A549 (cell line): ENCODE measurements around the gene ZBTB1. TPM values are rescaled to one million over a fixed set of nuclear protein-coding genes. Genes with fewer than 3 reads are reported as not detected.

ENCODE experiments used
- ATAC-seq, 2 experiments: fragments of 200-7000 bp in 1 of 2; fragments of >200 bp in 1 of 2; cut with Nextera tagmentation in 1 of 2; cut with Tn5 transposase in 1 of 2; 3 replicates each; pipeline versions ENCODE4 v1.8.0 to v1.9.1; 2018 to 2020; ENCODE audit warnings: mild to moderate bottlenecking in 1 of 2, moderate library complexity in 1 of 2
- CTCF ChIA-PET: fragments of 300-600 bp; sonication (Branson Sonifier 250); formaldehyde crosslinking; extraction: SDS; loops from one replicate; lab custom pipeline; 2021; ENCODE audit warnings: antibody characterized with exemption, inconsistent platforms; lab: Yijun Ruan, JAX
- POLR2A ChIA-PET: fragments of 350-600 bp; formaldehyde crosslinking; extraction: SDS; loops from one replicate; lab custom pipeline; 2021; ENCODE audit warnings: antibody characterized with exemption, inconsistent platforms; lab: Yijun Ruan, JAX
- DNase-seq, 2 experiments: peaks; one replicate each; pipeline versions ENCODE4 v3.0.0 to v3.0.0-alpha.2; 2011 to 2016; ENCODE audit warnings: low read depth in 1 of 2, low spot score in 1 of 2
- FAIRE-seq: peaks from 2 replicates; lab custom pipeline; 2011; peaks lifted over from hg19 to GRCh38; lab: Jason Lieb, UNC
- H3K27ac ChIP-seq, 2 experiments: fragments of >200 bp; sonication (Bioruptor Twin); formaldehyde crosslinking; 3 replicates each; pipeline ENCODE4 v1.5.1; 2016 to 2017
- H3K4me1 ChIP-seq: fragments of >200 bp; sonication (Bioruptor Twin); formaldehyde crosslinking; 3 replicates; pipeline ENCODE4 v1.6.1; 2016
- H3K4me2 ChIP-seq: fragments of >200 bp; sonication (Bioruptor Twin); formaldehyde crosslinking; 3 replicates; pipeline ENCODE4 v1.6.1; 2016
- H3K4me3 ChIP-seq: fragments of >200 bp; sonication (Bioruptor Twin); formaldehyde crosslinking; 3 replicates; pipeline ENCODE4 v1.5.1; 2016
- H3K9me3 ChIP-seq: fragments of >200 bp; sonication (Bioruptor Twin); formaldehyde crosslinking; 3 replicates; pipeline ENCODE4 v1.6.1; 2016
- CEBPB ChIP-seq, 2 experiments: fragments of >200 bp in 1 of 2; sonication (Bioruptor Twin) in 1 of 2; formaldehyde crosslinking in 1 of 2; IDR thresholded peaks; 2 replicates each; pipeline ENCODE4 v1.6.1; 2012 to 2016
- CHD4 ChIP-seq: fragments of 200-600 bp; sonication (generic); IDR thresholded peaks from 2 replicates; pipeline ENCODE4 v1.6.1; 2016; ENCODE audit warnings: antibody characterized with exemption, mild to moderate bottlenecking, borderline replicate concordance
- CTCF ChIP-seq: fragments of >200 bp; sonication (Bioruptor Twin); formaldehyde crosslinking; IDR thresholded peaks from 3 replicates; pipeline ENCODE4 v1.5.1; 2016
- EHF ChIP-seq: fragments of 250-450 bp; sonication (Bioruptor Pico); IDR thresholded peaks from 2 replicates; pipeline ENCODE4 v1.5.0; 2020; ENCODE audit warnings: mild to moderate bottlenecking
- ESRRA ChIP-seq: fragments of 150-350 bp; IDR thresholded peaks from 2 replicates; pipeline ENCODE4 v1.6.1; 2014; ENCODE audit warnings: mild to moderate bottlenecking, low read length, borderline replicate concordance
- FOSB ChIP-seq: fragments of 250-450 bp; sonication (Bioruptor Pico); IDR thresholded peaks from 2 replicates; pipeline ENCODE4 v1.5.0; 2020; ENCODE audit warnings: mild to moderate bottlenecking, moderate library complexity
- GATA3 ChIP-seq: IDR thresholded peaks from 2 replicates; pipeline ENCODE4 v1.6.1; 2012; ENCODE audit warnings: borderline replicate concordance
- HDAC2 ChIP-seq: fragments of 200-600 bp; sonication (generic); IDR thresholded peaks from 2 replicates; pipeline ENCODE4 v1.6.1; 2016
- HMGXB4 ChIP-seq: fragments of 250-450 bp; sonication (Bioruptor Pico); IDR thresholded peaks from 2 replicates; pipeline ENCODE4 v1.5.0; 2021; ENCODE audit warnings: mild to moderate bottlenecking, moderate library complexity, borderline replicate concordance
- HOXB5 ChIP-seq: fragments of 250-450 bp; sonication (Bioruptor Pico); IDR thresholded peaks from 2 replicates; pipeline ENCODE4 v1.5.0; 2020; ENCODE audit warnings: mild to moderate bottlenecking, moderate library complexity
- JUN ChIP-seq, 2 experiments: fragments of >200 bp; sonication (Bioruptor Twin); formaldehyde crosslinking; IDR thresholded peaks; 2 replicates in 1 of 2; 3 replicates in 1 of 2; pipeline ENCODE4 v1.6.1; 2016 to 2017
- POLR2AphosphoS2 ChIP-seq: conservative IDR thresholded peaks from 2 replicates; pipeline ENCODE4 v1.6.1; 2012; ENCODE audit warnings: low read length, improper control_type of control experiment, inconsistent platforms
- RAD21 ChIP-seq, 2 experiments: fragments of >200 bp in 1 of 2; sonication (Bioruptor Twin) in 1 of 2; formaldehyde crosslinking in 1 of 2; IDR thresholded peaks in 1 of 2; conservative IDR thresholded peaks in 1 of 2; 2 replicates in 1 of 2; 3 replicates in 1 of 2; pipeline ENCODE4 v1.6.1; 2012 to 2018; ENCODE audit warnings: inconsistent platforms in 1 of 2
- RARB ChIP-seq: fragments of 250-450 bp; sonication (Bioruptor Pico); IDR thresholded peaks from 2 replicates; pipeline ENCODE4 v1.8.0; 2021; ENCODE audit warnings: mild to moderate bottlenecking, moderate library complexity
- RCOR1 ChIP-seq: fragments of 150-350 bp; IDR thresholded peaks from 2 replicates; pipeline ENCODE4 v1.6.1; 2014; ENCODE audit warnings: antibody characterized with exemption, low read length, low read depth
- RFX5 ChIP-seq: fragments of 450-650 bp; IDR thresholded peaks from 2 replicates; pipeline ENCODE4 v1.7.1; 2014; ENCODE audit warnings: antibody characterized with exemption, mild to moderate bottlenecking, moderate library complexity
- RNF2 ChIP-seq: fragments of 200-600 bp; sonication (generic); IDR thresholded peaks from 2 replicates; pipeline ENCODE4 v1.6.1; 2016; ENCODE audit warnings: low read depth, mild to moderate bottlenecking, antibody characterized with exemption, moderate library complexity, borderline replicate concordance
- SREBF2 ChIP-seq: fragments of 450-650 bp; IDR thresholded peaks from 2 replicates; pipeline ENCODE4 v1.6.1; 2014; ENCODE audit warnings: mild to moderate bottlenecking, moderate library complexity
- TFCP2L1 ChIP-seq: fragments of 250-450 bp; sonication (Bioruptor Pico); IDR thresholded peaks from 2 replicates; pipeline ENCODE4 v1.5.0; 2021; ENCODE audit warnings: mild to moderate bottlenecking
- ZC3H11A ChIP-seq: fragments of 450-650 bp; IDR thresholded peaks from 2 replicates; pipeline ENCODE4 v1.6.1; 2014; ENCODE audit warnings: antibody characterized with exemption, mild to moderate bottlenecking
- ZNF302 ChIP-seq: fragments of 250-450 bp; sonication (Bioruptor Pico); IDR thresholded peaks from 2 replicates; pipeline ENCODE4 v1.9.0; 2021; ENCODE audit warnings: inconsistent platforms, mild to moderate bottlenecking, moderate library complexity
- ZSCAN20 ChIP-seq: fragments of 250-450 bp; sonication (Bioruptor Pico); IDR thresholded peaks from 2 replicates; pipeline ENCODE4 v1.8.0; 2022; ENCODE audit warnings: mild to moderate bottlenecking, moderate library complexity
- WGBS: methylation state at CpG from one replicate; pipeline ENCODE4 v1.1.6; 2017; ENCODE audit errors: missing lambda C conversion rate; 5-methylcytosine and 5-hydroxymethylcytosine counted together
- polyA plus RNA-seq, 4 experiments: library from polyadenylated mRNA; depleted of rRNA in 3 of 4; stranded (reverse); fragments of >200 nt; fragmentation: RNase III in 1 of 4; extraction: RNeasy Plus Mini Kit Qiagen cat#74134 plus additional on column Dnase treatment in 1 of 4; gene quantifications; 2 replicates in 3 of 4; 3 replicates in 1 of 4; pipeline ENCODE4 v1.2.3, GENCODE V29; 2011 to 2017

The ZBTB1 gene
- polyA plus RNA-seq, 2 of the 4 experiments (the other 2 are of a cell fraction): 33.8 to 37.1 TPM

- WGBS: 78% methylated on average over 4 of the region's 4 CpGs
- Histone ChIP-seq H3K27ac (peak overlapping the region in 1 of 2 experiments; percentile 46; a peak in 2 of 6 replicates), H3K4me2 (peak overlapping the region; percentile 87), H3K9me3 (no peaks in the 10 kb centered on the region), H3K4me1 (peaks cover 57% of the 10 kb centered on the region)
- ChIA-PET CTCF (interaction anchor here (1.0 to 2.3 kb wide), 4 partner anchors 15 to 130 kb away, joined by 3 to 11 read pairs (median 6); partner anchors contain the start of gene HSPA2), POLR2A (interaction anchor here (1.5 kb wide), 1 partner anchor 33 kb away, joined by 9 read pairs; the partner anchor contains the start of gene HSPA2)
- FAIRE-seq (no peak), ATAC-seq (no peak)
- TF ChIP-seq RCOR1: no peak
- no peak for TF ChIP-seq SREBF2
- TF ChIP-seq CTCF: no peak
- TF ChIP-seq ZNF302: no peak
- no peak for TF ChIP-seq RARB (CRISPR knock-in tag)
- no peak for TF ChIP-seq JUN (IDR thresholded peaks at IDR 0.05)
- TF ChIP-seq GATA3: no peak
- no peak for TF ChIP-seq RAD21 (conservative IDR thresholded peaks at IDR 0.05 in 1 of 2, IDR thresholded peaks at IDR 0.05 in 1 of 2)
- TF ChIP-seq RNF2: no peak
- TF ChIP-seq, all 56 proteins: peak for 0
- H3K4me3 ChIP-seq: no peak overlapping the region; the same call in 2 of the 3 replicates
- DNase-seq: peak in 1 of 2 experiments; percentile 21
These were observed 3.0 kb downstream of the ZBTB1 start for GRCh38 chr14:64507376-64508156.

GRCh38 chr14:64508215-64508776 is 3.7 kb downstream of the ZBTB1 start:
- H3K4me1 ChIP-seq: peaks cover 62% of the 10 kb centered on the region
- peak overlapping the region; percentile 87 for H3K4me2 ChIP-seq
- no peaks in the 10 kb centered on the region for H3K9me3 ChIP-seq
- 0 out of 6 replicates have a peak overlapping the region, but pooled peaks of 1 of the 2 experiments have one; percentile 36 for H3K27ac ChIP-seq
- WGBS: 11% methylated on average over 1 of the region's 1 CpG
- FAIRE-seq (no peak), ATAC-seq (no peak), DNase-seq (no peak)
- ChIA-PET POLR2A (interaction anchor here (1.5 kb wide), 1 partner anchor 32 kb away, joined by 9 read pairs; the partner anchor contains the start of gene HSPA2), CTCF (interaction anchor here (1.0 to 2.3 kb wide), 4 partner anchors 14 to 128 kb away, joined by 4 to 11 read pairs (median 6); partner anchors contain the start of gene HSPA2)
- TF ChIP-seq HOXB5 (CRISPR knock-in tag): no peak
- no peak for TF ChIP-seq POLR2AphosphoS2
- no peak for TF ChIP-seq RFX5
- TF ChIP-seq TFCP2L1 (CRISPR knock-in tag): no peak
- TF ChIP-seq ZSCAN20 (CRISPR knock-in tag): no peak
- TF ChIP-seq HMGXB4 (CRISPR knock-in tag): no peak
- TF ChIP-seq FOSB (CRISPR knock-in tag): no peak
- no peak for TF ChIP-seq SREBF2
- no peak for TF ChIP-seq EHF (CRISPR knock-in tag)
- no peak for TF ChIP-seq RARB (CRISPR knock-in tag)
- TF ChIP-seq ESRRA: no peak
- no peak for TF ChIP-seq CTCF
- TF ChIP-seq ZC3H11A: no peak
- TF ChIP-seq HDAC2: no peak
- no peak for TF ChIP-seq CEBPB (IDR thresholded peaks at IDR 0.05)
- no peak for TF ChIP-seq CHD4
- H3K4me3 ChIP-seq: no peak overlapping the region
